GM18508 (cell line): Measurements from ENCODE around the gene KIR2DL1.
"Not testable (repeated sequence)": the region's sequence is repeated elsewhere in the genome, so short reads cannot be mapped to it uniquely, and the experiment has no call there.

Experiments
- ATAC-seq: cut with Tn5 transposase; IDR thresholded peaks from one replicate; pipeline ENCODE4 v1.9.1; 2021; ENCODE audit warnings: moderate number of reproducible peaks; ENCODE audit not compliant: insufficient read depth, unreplicated experiment

KIR2DL1 gene

GRCh38 chr19:54769646-54770045 lies at the start of gene KIR2DL1:
Gene KIR2DL1, plus strand, starts transcription at chr19:54769793. Its CDS starts 58 bp downstream, at chr19:54769851.
- not testable (repeated sequence) for ATAC-seq

- ATAC-seq = no peak
Measured at GRCh38 chr19:54724142-54724541, 45.5 kb upstream of the KIR2DL1 start, which contains the start of gene KIR3DL3. Gene KIR3DL3, plus strand, starts transcription at chr19:54724442. Its CDS starts 55 bp downstream, at chr19:54724497.

- ATAC-seq = no peak
Measured at GRCh38 chr19:54724644-54725043, 44.9 kb upstream of the KIR2DL1 start.

- no peak for ATAC-seq
Measured at GRCh38 chr19:54725321-54725720, 44.3 kb upstream of the KIR2DL1 start.

- no peak for ATAC-seq
Measured at GRCh38 chr19:54727562-54727961, 42.0 kb upstream of the KIR2DL1 start.

- no peak for ATAC-seq
Measured at GRCh38 chr19:54728167-54728566, 41.4 kb upstream of the KIR2DL1 start.

GRCh38 chr19:54729416-54730188 lies 40.0 kb upstream of the KIR2DL1 start:
- ATAC-seq = no peak

GRCh38 chr19:54731191-54731590 lies 38.4 kb upstream of the KIR2DL1 start:
- no peak for ATAC-seq

GRCh38 chr19:54738306-54738705 lies 31.3 kb upstream of the KIR2DL1 start, which contains the start of gene KIR2DL3:
Gene KIR2DL3, plus strand, starts transcription at chr19:54738513. Its CDS starts 33 bp downstream, at chr19:54738546.
- not testable (repeated sequence) for ATAC-seq

GRCh38 chr19:54738715-54739114 lies 30.9 kb upstream of the KIR2DL1 start:
- no peak for ATAC-seq

GRCh38 chr19:54739587-54740497 lies 29.8 kb upstream of the KIR2DL1 start:
- no peak for ATAC-seq

- ATAC-seq = not testable (repeated sequence)
Measured at GRCh38 chr19:54741950-54742349, 27.6 kb upstream of the KIR2DL1 start.

- not testable (repeated sequence) for ATAC-seq
Measured at GRCh38 chr19:54744080-54744479, 25.5 kb upstream of the KIR2DL1 start.

GRCh38 chr19:54747614-54748322 lies 21.8 kb upstream of the KIR2DL1 start:
- not testable (repeated sequence) for ATAC-seq

- not testable (repeated sequence) for ATAC-seq
Measured at GRCh38 chr19:54750276-54750675, 19.3 kb upstream of the KIR2DL1 start.

- not testable (repeated sequence) for ATAC-seq
Measured at GRCh38 chr19:54756204-54757110, 13.1 kb upstream of the KIR2DL1 start.

- not testable (repeated sequence) for ATAC-seq
Measured at GRCh38 chr19:54758577-54758976, 11.0 kb upstream of the KIR2DL1 start.

- ATAC-seq = not testable (repeated sequence)
Measured at GRCh38 chr19:54764219-54764618, 5.4 kb upstream of the KIR2DL1 start.

- not testable (repeated sequence) for ATAC-seq
Measured at GRCh38 chr19:54766464-54766863, 3.1 kb upstream of the KIR2DL1 start.
